Liver (tissue), 9 donors: ENCODE results near the gene CEACAM19. TPM values are rescaled to one million over a fixed set of nuclear protein-coding genes. Genes with fewer than 3 reads are reported as not detected.

Experiments
- DNase-seq: peaks from one replicate; pipeline ENCODE4 v3.0.0-alpha.2; 2017; ENCODE audit warnings: low spot score
- H3K27ac ChIP-seq, 2 donors: one replicate each; pipeline ENCODE4 v1.7.0; 2013; ENCODE audit warnings: inconsistent platforms in 2 of 2, low read length in 2 of 2, control low read depth in 1 of 2, low read depth in 1 of 2, mild to moderate bottlenecking in 1 of 2
- H3K27me3 ChIP-seq, 4 donors: one replicate each; pipeline versions ENCODE4 v1.6.1 to v1.7.0; 2013; ENCODE audit warnings: low read length in 3 of 4, inconsistent platforms in 1 of 4, mild to moderate bottlenecking in 1 of 4, moderate library complexity in 1 of 4; ENCODE audit not compliant: control insufficient read depth in 4 of 4, insufficient read depth in 4 of 4
- H3K36me3 ChIP-seq, 4 donors: one replicate each; pipeline versions ENCODE4 v1.6.1 to v1.7.0; 2013; ENCODE audit warnings: low read length in 3 of 4, mild to moderate bottlenecking in 3 of 4, low read depth in 1 of 4, moderate library complexity in 1 of 4; ENCODE audit not compliant: control insufficient read depth in 4 of 4, insufficient read depth in 3 of 4
- H3K4me1 ChIP-seq, 4 donors: one replicate each; pipeline versions ENCODE4 v1.6.1 to v1.7.0; 2013; ENCODE audit warnings: low read length in 3 of 4, mild to moderate bottlenecking in 3 of 4, moderate library complexity in 1 of 4; ENCODE audit not compliant: control insufficient read depth in 4 of 4, insufficient read depth in 4 of 4
- H3K4me3 ChIP-seq, 3 donors: one replicate each; pipeline versions ENCODE4 v1.6.1 to v1.7.0; 2013; ENCODE audit warnings: low read length in 3 of 3, control low read depth in 1 of 3, low read depth in 1 of 3, mild to moderate bottlenecking in 1 of 3
- H3K9ac ChIP-seq, 2 donors: one replicate each; pipeline ENCODE4 v1.7.0; 2013; ENCODE audit warnings: low read length in 2 of 2, mild to moderate bottlenecking in 2 of 2, moderate library complexity in 2 of 2, control low read depth in 1 of 2, low read depth in 1 of 2
- H3K9me3 ChIP-seq, 4 donors: one replicate each; pipeline versions ENCODE4 v1.6.1 to v1.7.0; 2013; ENCODE audit warnings: low read length in 3 of 4; ENCODE audit not compliant: control insufficient read depth in 4 of 4
- ATF3 ChIP-seq: IDR thresholded peaks from 2 replicates; pipeline ENCODE4 v1.6.1; 2016; ENCODE audit warnings: antibody characterized with exemption
- CTCF ChIP-seq: fragments of 150-350 bp; IDR thresholded peaks from 2 replicates; pipeline ENCODE4 v1.5.1; 2017; ENCODE audit warnings: improper control_type of control experiment, low read depth, low read length; ENCODE audit not compliant: missing input control
- EGR1 ChIP-seq, 2 donors: IDR thresholded peaks; 2 replicates each; pipeline ENCODE4 v1.6.1; 2016 to 2018; ENCODE audit warnings: antibody characterized with exemption in 2 of 2, low read depth in 2 of 2
- FOXA1 ChIP-seq: IDR thresholded peaks from 2 replicates; pipeline ENCODE4 v1.6.1; 2016; ENCODE audit warnings: antibody characterized with exemption
- FOXA2 ChIP-seq: IDR thresholded peaks from 2 replicates; pipeline ENCODE4 v1.6.1; 2016; ENCODE audit warnings: antibody characterized with exemption
- GABPA ChIP-seq, 2 donors: IDR thresholded peaks in 1 of 2; conservative IDR thresholded peaks in 1 of 2; 2 replicates each; pipeline ENCODE4 v1.6.1; 2016; ENCODE audit warnings: antibody characterized with exemption in 2 of 2, mild to moderate bottlenecking in 1 of 2, moderate library complexity in 1 of 2
- HNF4A ChIP-seq, 2 donors: conservative IDR thresholded peaks; 2 replicates each; pipeline ENCODE4 v1.6.1; 2016; ENCODE audit warnings: antibody characterized with exemption in 2 of 2, mild to moderate bottlenecking in 2 of 2
- HNF4G ChIP-seq: IDR thresholded peaks from 2 replicates; pipeline ENCODE4 v1.6.1; 2016; ENCODE audit warnings: antibody characterized with exemption
- JUND ChIP-seq, 2 donors: IDR thresholded peaks; 2 replicates each; pipeline ENCODE4 v1.6.1; 2016; ENCODE audit warnings: antibody characterized with exemption in 2 of 2
- MAX ChIP-seq: IDR thresholded peaks from 2 replicates; pipeline ENCODE4 v1.6.1; 2016; ENCODE audit warnings: antibody characterized with exemption
- NR2F2 ChIP-seq: IDR thresholded peaks from 2 replicates; pipeline ENCODE4 v1.6.1; 2016; ENCODE audit warnings: antibody characterized with exemption
- RAD21 ChIP-seq, 2 donors: IDR thresholded peaks; 2 replicates each; pipeline ENCODE4 v1.6.1; 2016; ENCODE audit warnings: antibody characterized with exemption in 2 of 2, mild to moderate bottlenecking in 2 of 2
- REST ChIP-seq: IDR thresholded peaks from 2 replicates; pipeline ENCODE4 v1.6.1; 2016; ENCODE audit warnings: antibody characterized with exemption, mild to moderate bottlenecking
- RXRA ChIP-seq, 2 donors: IDR thresholded peaks; 2 replicates each; pipeline ENCODE4 v1.6.1; 2017 to 2018; ENCODE audit warnings: antibody characterized with exemption in 2 of 2, mild to moderate bottlenecking in 1 of 2
- SP1 ChIP-seq: IDR thresholded peaks from 2 replicates; pipeline ENCODE4 v1.6.1; 2018; ENCODE audit warnings: antibody characterized with exemption, mild to moderate bottlenecking
- TAF1 ChIP-seq: conservative IDR thresholded peaks from 2 replicates; pipeline ENCODE4 v1.6.1; 2016; ENCODE audit warnings: antibody characterized with exemption, mild to moderate bottlenecking
- YY1 ChIP-seq: IDR thresholded peaks from 2 replicates; pipeline ENCODE4 v1.6.1; 2016; ENCODE audit warnings: antibody characterized with exemption, mild to moderate bottlenecking
- ZBTB33 ChIP-seq: IDR thresholded peaks from 2 replicates; pipeline ENCODE4 v1.6.1; 2016; ENCODE audit warnings: antibody characterized with exemption
- WGBS: extraction: QIAGEN DNeasy Blood & Tissue Kit; methylation state at CpG from one replicate; pipeline ENCODE4 v1.1.7; 2013; 5-methylcytosine and 5-hydroxymethylcytosine counted together
- polyA plus RNA-seq, 2 donors: library from polyadenylated mRNA; stranded (reverse) in 1 of 2; unstranded in 1 of 2; fragments of 200-250 nt in 1 of 2; fragments of >200 nt in 1 of 2; fragmentation: Nextera tagmentation in 1 of 2; extraction: Ambion mirVana in 1 of 2; gene quantifications; one replicate each; pipeline versions ENCODE4 v1.2.1 to v1.2.3, GENCODE V29; 2013 to 2015
- total RNA-seq, 2 donors: library from RNA; depleted of rRNA; stranded (reverse); fragments of >200 nt; gene quantifications; one replicate each; pipeline ENCODE4 v1.2.3, GENCODE V29; 2014
- donor health status: healthy.
- donor health status: healthy.
- donor health status: healthy.
- donor health status: healthy.
- donor health status: healthy.

Gene CEACAM19
- total and polyA plus RNA-seq, 4 donors, result 0.75 to 2.6 (median 1.3) TPM

- Histone ChIP-seq H3K9me3 (no peaks in the 10 kb centered on the region), H3K36me3 (peaks cover 0 to 3% (median 2%) of the 10 kb centered on the region in 4 donors), H3K4me3 (no peak overlapping the region), H3K27me3 (no peaks in the 10 kb centered on the region), H3K4me1 (peaks cover 2 to 12% (median 7%) of the 10 kb centered on the region in 4 donors), H3K9ac (no peak overlapping the region), H3K27ac (peak overlapping the region; percentile 25 to 56)
- TF ChIP-seq NR2F2, result peak; percentile 48
- TF ChIP-seq REST, result no peak
- TF ChIP-seq YY1, result no peak
- TF ChIP-seq SP1, result no peak
- no peak for DNase-seq
- WGBS, result 72% methylated on average over 4 of the region's 4 CpGs
Observed at GRCh38 chr19:44685877-44686276, 14.6 kb downstream of the CEACAM19 start.

GRCh38 chr19:44686896-44687295 lies 15.6 kb downstream of the CEACAM19 start:
- Histone ChIP-seq H3K4me1 (peaks cover 7 to 22% (median 14%) of the 10 kb centered on the region in 4 donors), H3K4me3 (no peak overlapping the region), H3K36me3 (peaks cover 0 to 2% (median under 1%) of the 10 kb centered on the region in 4 donors), H3K27me3 (no peaks in the 10 kb centered on the region), H3K27ac (no peak overlapping the region), H3K9me3 (no peaks in the 10 kb centered on the region), H3K9ac (no peak overlapping the region)
- WGBS, result 89% methylated on average over 4 of the region's 4 CpGs
- no peak for DNase-seq
- no peak for TF ChIP-seq REST
- no peak for TF ChIP-seq FOXA2
- TF ChIP-seq RXRA (IDR thresholded peaks at IDR 0.05), result no peak
- no peak for TF ChIP-seq MAX
- no peak for TF ChIP-seq CTCF
- no peak for TF ChIP-seq JUND (IDR thresholded peaks at IDR 0.05)
- no peak for TF ChIP-seq RAD21 (IDR thresholded peaks at IDR 0.05)
- TF ChIP-seq FOXA1, result no peak
- TF ChIP-seq TAF1, result no peak
- TF ChIP-seq YY1, result no peak
- TF ChIP-seq HNF4G, result no peak
- TF ChIP-seq ZBTB33, result no peak
- no peak for TF ChIP-seq ATF3
- TF ChIP-seq NR2F2, result no peak
- no peak for TF ChIP-seq GABPA (IDR thresholded peaks at IDR 0.05 in 1 of 2, conservative IDR thresholded peaks at IDR 0.05 in 1 of 2)
- TF ChIP-seq HNF4A (conservative IDR thresholded peaks at IDR 0.05), result no peak
- TF ChIP-seq SP1, result no peak
- no peak for TF ChIP-seq EGR1 (IDR thresholded peaks at IDR 0.05; ENCODE audit: low read depth in 2 of 2)
